NCI-H2171 treated with DMSO at 0.1 percent for 48 hours (cell line): Measurements from ENCODE around the gene KRT84.
A peak's percentile ranks its signal among the peaks of the same experiment; 100 is the strongest.
"Not testable (repeated sequence)": the region's sequence is repeated elsewhere in the genome, so short reads cannot be mapped to it uniquely, and the experiment has no call there.

Source experiments
- DNase-seq: peaks from one replicate; lab custom pipeline; 2025; lab: John Stamatoyannopoulos, UW

The KRT84 gene

GRCh38 chr12:52411815-52412214 is 26.4 kb upstream of the KRT84 start:
- no peak for DNase-seq

GRCh38 chr12:52410589-52411248 is 25.3 kb upstream of the KRT84 start:
- DNase-seq = not testable (repeated sequence)

GRCh38 chr12:52407918-52408317 is 22.5 kb upstream of the KRT84 start:
- no peak for DNase-seq

GRCh38 chr12:52405922-52406385 is 20.5 kb upstream of the KRT84 start, which contains the start of gene KRT82:
Gene KRT82 (minus strand): TSS chr12:52406335. CDS start chr12:52406277, 58 bp downstream.
- no peak for DNase-seq

GRCh38 chr12:52404951-52405350 is 19.5 kb upstream of the KRT84 start:
- no peak for DNase-seq

- DNase-seq = no peak
These were observed 18.1 kb upstream of the KRT84 start for GRCh38 chr12:52403561-52403960.

GRCh38 chr12:52402873-52403540 is 17.6 kb upstream of the KRT84 start:
- DNase-seq = peak; percentile 55

GRCh38 chr12:52402377-52402776 is 16.9 kb upstream of the KRT84 start:
- DNase-seq = no peak

- DNase-seq = no peak
These were observed 16.5 kb upstream of the KRT84 start for GRCh38 chr12:52401926-52402325.

GRCh38 chr12:52401526-52401925 is 16.1 kb upstream of the KRT84 start:
- no peak for DNase-seq

GRCh38 chr12:52400906-52401305 is 15.5 kb upstream of the KRT84 start:
- no peak for DNase-seq

GRCh38 chr12:52399756-52400155 is 14.3 kb upstream of the KRT84 start:
- DNase-seq = no peak

- DNase-seq = no peak
These were observed 12.7 kb upstream of the KRT84 start for GRCh38 chr12:52398176-52398575.

- DNase-seq = no peak
These were observed 11.2 kb upstream of the KRT84 start for GRCh38 chr12:52396656-52397055.

GRCh38 chr12:52395761-52396434 is 10.4 kb upstream of the KRT84 start:
- peak; percentile 74 for DNase-seq

GRCh38 chr12:52394836-52395405 is 9.5 kb upstream of the KRT84 start:
- no peak for DNase-seq

- no peak for DNase-seq
These were observed 7.1 kb upstream of the KRT84 start for GRCh38 chr12:52392465-52393007.

GRCh38 chr12:52391618-52392002 is 6.2 kb upstream of the KRT84 start:
- DNase-seq = peak; percentile 92

- DNase-seq = no peak
These were observed 5.5 kb upstream of the KRT84 start for GRCh38 chr12:52390739-52391617.

- DNase-seq = no peak
These were observed 4.1 kb upstream of the KRT84 start for GRCh38 chr12:52389313-52390207.
